IMR-90 (cell line): ENCODE measurements around the gene JMJD6. TPM values are rescaled to one million over a fixed set of nuclear protein-coding genes. Genes with fewer than 3 reads are reported as not detected.

Source experiments
- ATAC-seq: fragments of 200-7000 bp; cut with Tn5 transposase; 2 replicates; pipeline ENCODE4 v1.9.1; 2020; ENCODE audit warnings: low read depth, mild to moderate bottlenecking, moderate library complexity
- BruUV-seq: library from RNA; stranded (reverse); fragments of 400-500 nt; replicated peaks from 2 replicates; lab custom pipeline; 2021; lab: Mats Ljungman, UMichigan
- CTCF ChIA-PET: fragments of 300-600 bp; formaldehyde crosslinking; extraction: SDS; loops from one replicate; lab custom pipeline; 2021; ENCODE audit warnings: antibody characterized with exemption; lab: Yijun Ruan, JAX
- POLR2A ChIA-PET: fragments of 300-600 bp; sonication (Branson Sonifier 250); formaldehyde crosslinking; loops from one replicate; lab custom pipeline; 2022; ENCODE audit warnings: antibody characterized with exemption; ENCODE audit not compliant: unreplicated experiment; lab: Charles Lee
- DNase-seq: peaks from one replicate; pipeline ENCODE4 v3.0.0; 2013
- H2AFZ ChIP-seq: replicated peaks from 2 replicates; pipeline ENCODE3; 2013; ENCODE audit warnings: low read length, mild to moderate bottlenecking; ENCODE audit not compliant: poor library complexity
- H2AK5ac ChIP-seq: 2 replicates; pipeline ENCODE4 v1.6.1; 2013; ENCODE audit warnings: low read depth, low read length, inconsistent platforms
- H2AK9ac ChIP-seq: replicated peaks from 2 replicates; pipeline ENCODE3; 2013; ENCODE audit warnings: mild to moderate bottlenecking, low read depth, low read length, moderate library complexity; ENCODE audit not compliant: poor library complexity
- H2BK120ac ChIP-seq: 2 replicates; pipeline ENCODE4 v1.6.1; 2013; ENCODE audit warnings: low read depth, low read length, inconsistent platforms
- H2BK15ac ChIP-seq: 3 replicates; pipeline ENCODE4 v1.6.1; 2013; ENCODE audit warnings: low read depth, low read length, inconsistent platforms
- H2BK20ac ChIP-seq: 2 replicates; pipeline ENCODE4 v1.6.1; 2013; ENCODE audit warnings: low read depth, mild to moderate bottlenecking, inconsistent platforms, low read length, moderate library complexity
- H2BK5ac ChIP-seq: 2 replicates; pipeline ENCODE4 v1.6.1; 2013; ENCODE audit warnings: mild to moderate bottlenecking, low read depth, low read length, inconsistent platforms; ENCODE audit not compliant: poor library complexity, severe bottlenecking
- H3K14ac ChIP-seq: replicated peaks from 2 replicates; pipeline ENCODE4 v1.6.1; 2013; ENCODE audit warnings: low read depth, low read length, inconsistent platforms
- H3K18ac ChIP-seq: 2 replicates; pipeline ENCODE4 v1.6.1; 2013; ENCODE audit warnings: low read depth, low read length, control low read depth
- H3K23ac ChIP-seq: 2 replicates; pipeline ENCODE4 v1.6.1; 2013; ENCODE audit warnings: low read depth, low read length, inconsistent platforms
- H3K27ac ChIP-seq: 2 replicates; pipeline ENCODE4 v1.5.1; 2013; ENCODE audit warnings: mild to moderate bottlenecking, control low read depth, low read length; ENCODE audit not compliant: insufficient read depth
- H3K27me3 ChIP-seq: 2 replicates; pipeline ENCODE4 v1.6.1; 2013; ENCODE audit warnings: low read length; ENCODE audit not compliant: control insufficient read depth, insufficient read depth
- H3K36me3 ChIP-seq: 2 replicates; pipeline ENCODE4 v1.6.1; 2013; ENCODE audit warnings: low read length, mixed read lengths; ENCODE audit not compliant: control insufficient read depth, insufficient read depth
- H3K4ac ChIP-seq: 2 replicates; pipeline ENCODE4 v1.6.1; 2013; ENCODE audit warnings: low read depth, low read length, inconsistent platforms
- H3K4me1 ChIP-seq: 2 replicates; pipeline ENCODE4 v1.6.1; 2013; ENCODE audit warnings: low read length, mixed read lengths; ENCODE audit not compliant: control insufficient read depth, insufficient read depth
- H3K4me2 ChIP-seq: 2 replicates; pipeline ENCODE4 v1.6.1; 2013; ENCODE audit warnings: low read depth, mild to moderate bottlenecking, control low read depth, low read length, moderate library complexity
- H3K4me3 ChIP-seq: 2 replicates; pipeline ENCODE4 v1.5.1; 2013; ENCODE audit warnings: low read depth, mild to moderate bottlenecking, control low read depth, low read length, moderate library complexity; ENCODE audit not compliant: insufficient read depth
- H3K56ac ChIP-seq: 2 replicates; pipeline ENCODE4 v1.6.1; 2013; ENCODE audit warnings: low read length, inconsistent platforms; ENCODE audit not compliant: insufficient read depth; ENCODE audit errors: extremely low read depth
- H3K79me1 ChIP-seq, 2 experiments: 2 replicates each; pipeline ENCODE4 v1.6.1; 2013; ENCODE audit warnings: low read length in 2 of 2, inconsistent platforms in 1 of 2, low read depth in 1 of 2
- H3K9ac ChIP-seq: 2 replicates; pipeline ENCODE4 v1.6.1; 2013; ENCODE audit warnings: low read depth, low read length, control low read depth
- H3K9me1 ChIP-seq: 2 replicates; pipeline ENCODE4 v1.6.1; 2013; ENCODE audit warnings: low read length, inconsistent platforms; ENCODE audit not compliant: insufficient read depth
- H3K9me3 ChIP-seq: 2 replicates; pipeline ENCODE4 v1.6.1; 2013; ENCODE audit warnings: low read length; ENCODE audit not compliant: control insufficient read depth, insufficient read depth
- H4K20me1 ChIP-seq: 2 replicates; pipeline ENCODE4 v1.6.1; 2013; ENCODE audit warnings: low read length, inconsistent platforms; ENCODE audit not compliant: insufficient read depth
- H4K5ac ChIP-seq: 2 replicates; pipeline ENCODE4 v1.6.1; 2013; ENCODE audit warnings: mild to moderate bottlenecking, low read depth, low read length, control low read depth
- H4K8ac ChIP-seq, 2 experiments: 2 replicates each; pipeline ENCODE4 v1.6.1; 2013; ENCODE audit warnings: low read depth in 2 of 2, low read length in 2 of 2, control low read depth in 1 of 2, inconsistent platforms in 1 of 2
- H4K91ac ChIP-seq: 2 replicates; pipeline ENCODE4 v1.6.1; 2013; ENCODE audit warnings: low read depth, low read length, inconsistent platforms; ENCODE audit not compliant: insufficient read depth
- CHD1 ChIP-seq: IDR thresholded peaks from 2 replicates; pipeline ENCODE4 v1.6.1; 2012; ENCODE audit warnings: low read depth, low read length, improper control_type of control experiment
- MAFK ChIP-seq: IDR thresholded peaks from 2 replicates; pipeline ENCODE4 v1.6.1; 2012; ENCODE audit warnings: low read depth, low read length, improper control_type of control experiment
- MAZ ChIP-seq: IDR thresholded peaks from 2 replicates; pipeline ENCODE4 v1.6.1; 2012; ENCODE audit warnings: low read depth, mild to moderate bottlenecking, low read length, improper control_type of control experiment, moderate library complexity, borderline replicate concordance
- MXI1 ChIP-seq: IDR thresholded peaks from 2 replicates; pipeline ENCODE4 v1.6.1; 2012; ENCODE audit warnings: low read depth, mild to moderate bottlenecking, low read length, moderate library complexity, borderline replicate concordance
- NFE2L2 ChIP-seq: fragments of 150-350 bp; IDR thresholded peaks from 2 replicates; pipeline ENCODE4 v1.6.1; 2016; ENCODE audit warnings: low read depth, mild to moderate bottlenecking, low read length
- RCOR1 ChIP-seq: IDR thresholded peaks from 2 replicates; pipeline ENCODE4 v1.6.1; 2012; ENCODE audit warnings: mild to moderate bottlenecking, low read length, improper control_type of control experiment; ENCODE audit not compliant: insufficient replicate concordance
- SMC3 ChIP-seq: fragments of 150-350 bp; IDR thresholded peaks from 2 replicates; pipeline ENCODE4 v1.6.1; 2016; ENCODE audit warnings: low read depth, mild to moderate bottlenecking, antibody characterized with exemption, low read length, moderate library complexity
- WGBS, 2 experiments: methylation state at CpG; one replicate each; pipeline versions ENCODE4 v1.1.5 to v1.1.7; 2013; ENCODE audit warnings: missing lambda C conversion rate in 2 of 2; ENCODE audit not compliant: insufficient read length in 1 of 2; ENCODE audit errors: extremely low coverage in 2 of 2; 5-methylcytosine and 5-hydroxymethylcytosine counted together
- dilution Hi-C: fragments of 300-500 bp; cut with HindIII; formaldehyde crosslinking; loops from one replicate; pipeline ENCODE4 v1.14.3; 2018; ENCODE audit warnings: low sequenced_read_pairs; ENCODE audit not compliant: unreplicated experiment
- in situ Hi-C: fragments of 300-500 bp; cut with MboI; formaldehyde crosslinking; loops from 3 replicates; pipeline ENCODE4 v1.14.3; 2019; ENCODE audit warnings: low sequenced_read_pairs, inconsistent platforms, mixed read lengths
- intact Hi-C: fragments of 100-400 bp; cut with micrococcal nuclease; formaldehyde crosslinking; loops from 2 replicates; pipeline ENCODE4 v1.10.0; 2022
- polyA plus RNA-seq, 3 experiments: library from polyadenylated mRNA; depleted of rRNA; stranded (reverse); fragments of >200 nt; gene quantifications; 2 replicates each; pipeline ENCODE4 v1.2.3, GENCODE V29; 2012; ENCODE audit warnings: low replicate concordance in 1 of 3
- total RNA-seq: library from RNA; depleted of rRNA; stranded (reverse); fragments of >200 nt; gene quantifications from 2 replicates; pipeline ENCODE4 v1.2.3, GENCODE V29; 2012
- TF ChIP-seq, protein P1 (sequence below): fragments of 150-350 bp; IDR thresholded peaks from 2 replicates; pipeline ENCODE4 v1.6.1; 2017; ENCODE audit warnings: mild to moderate bottlenecking, antibody characterized with exemption, low read length, low read depth
- TF ChIP-seq, protein P2 (sequence below): conservative IDR thresholded peaks from 2 replicates; pipeline ENCODE4 v1.5.1; 2012; ENCODE audit warnings: mild to moderate bottlenecking, low read depth, low read length, improper control_type of control experiment
- TF ChIP-seq, protein P3 (sequence below): fragments of 150-350 bp; IDR thresholded peaks from 2 replicates; pipeline ENCODE4 v1.6.1; 2016; ENCODE audit warnings: low read depth, mild to moderate bottlenecking, low read length, moderate library complexity, borderline replicate concordance

Gene JMJD6
- total and polyA plus RNA-seq, 2 of the 4 experiments (the other 2 are of a cell fraction) = 24.4 to 33.7 TPM

DNA sequence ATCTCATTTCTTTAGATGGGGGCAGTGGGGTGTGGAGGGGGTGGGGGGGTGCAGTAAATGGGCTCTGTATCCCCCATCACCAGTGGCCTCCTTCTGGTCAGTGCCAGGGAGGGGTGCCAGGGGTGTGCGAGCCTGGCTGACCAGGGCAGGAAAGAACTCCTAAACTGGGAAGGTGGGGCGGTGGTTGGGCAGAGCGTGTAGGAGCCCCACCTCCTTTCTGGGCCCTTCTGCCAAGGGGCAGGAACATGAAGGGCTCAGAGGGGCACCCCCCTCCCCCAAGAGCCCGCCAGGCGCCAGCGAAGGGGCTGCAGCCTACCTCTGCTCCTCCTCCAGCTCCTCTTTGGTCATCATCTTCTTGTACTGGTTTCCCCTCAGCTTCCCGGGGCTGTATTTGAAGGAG lies 41.6 kb downstream of the JMJD6 start:
- DNase-seq (no peak), ATAC-seq (no peak)
- no TSS peak for BruUV-seq
- no peak overlapping the region for H2BK15ac ChIP-seq
- peaks cover 26% of the 10 kb centered on the region for H3K4me1 ChIP-seq
- no peak overlapping the region for H3K14ac ChIP-seq
- H3K9ac ChIP-seq = no peak overlapping the region
- H3K56ac ChIP-seq = no peak overlapping the region
- H3K27me3 ChIP-seq = no peaks in the 10 kb centered on the region
- intact Hi-C loops (loop anchor here (10.0 kb wide), 1 partner anchor 1920 kb away; no protein-coding TSS in a partner anchor), in situ Hi-C loops (no loop called here), dilution Hi-C loops (no loop called here)
- WGBS, 2 experiments = no CpG with 5 or more reads among the region's 7 CpGs
- H4K20me1 ChIP-seq = peaks cover 38% of the 10 kb centered on the region
- H3K79me1 ChIP-seq = peaks cover 5 to 74% of the 10 kb centered on the region in 2 experiments; a peak in 3 of 4 replicates
- peaks cover 49% of the 10 kb centered on the region for H3K36me3 ChIP-seq
- H3K18ac ChIP-seq = no peak overlapping the region
- H2BK5ac ChIP-seq = no peak overlapping the region
- no peak overlapping the region for H3K4ac ChIP-seq
- H2AFZ ChIP-seq = no peak overlapping the region
- no peak overlapping the region for H4K5ac ChIP-seq
- H2AK5ac ChIP-seq = no peak overlapping the region
- no peak overlapping the region for H3K23ac ChIP-seq
- H2BK20ac ChIP-seq = no peak overlapping the region
- H4K91ac ChIP-seq = no peak overlapping the region
- ChIA-PET CTCF (no interaction called here), POLR2A (interaction anchor here (0.5 kb wide), 1 partner anchor 118 kb away, joined by 3 read pairs; no protein-coding TSS in a partner anchor)
- H3K4me3 ChIP-seq = no peak overlapping the region
- peaks cover 10% of the 10 kb centered on the region for H3K9me1 ChIP-seq
- no peak overlapping the region for H2AK9ac ChIP-seq
- no peaks in the 10 kb centered on the region for H3K9me3 ChIP-seq
- H4K8ac ChIP-seq = no peak overlapping the region
- H3K27ac ChIP-seq = no peak overlapping the region
- H2BK120ac ChIP-seq = no peak overlapping the region
- TF ChIP-seq RCOR1 (no peak), SMC3 (no peak), NFE2L2 (no peak), CHD1 (no peak), MAFK (no peak), MAZ (no peak), MXI1 (no peak)
- TF ChIP-seq, protein P1, sequence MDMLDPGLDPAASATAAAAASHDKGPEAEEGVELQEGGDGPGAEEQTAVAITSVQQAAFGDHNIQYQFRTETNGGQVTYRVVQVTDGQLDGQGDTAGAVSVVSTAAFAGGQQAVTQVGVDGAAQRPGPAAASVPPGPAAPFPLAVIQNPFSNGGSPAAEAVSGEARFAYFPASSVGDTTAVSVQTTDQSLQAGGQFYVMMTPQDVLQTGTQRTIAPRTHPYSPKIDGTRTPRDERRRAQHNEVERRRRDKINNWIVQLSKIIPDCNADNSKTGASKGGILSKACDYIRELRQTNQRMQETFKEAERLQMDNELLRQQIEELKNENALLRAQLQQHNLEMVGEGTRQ = no peak
- TF ChIP-seq, protein P2, sequence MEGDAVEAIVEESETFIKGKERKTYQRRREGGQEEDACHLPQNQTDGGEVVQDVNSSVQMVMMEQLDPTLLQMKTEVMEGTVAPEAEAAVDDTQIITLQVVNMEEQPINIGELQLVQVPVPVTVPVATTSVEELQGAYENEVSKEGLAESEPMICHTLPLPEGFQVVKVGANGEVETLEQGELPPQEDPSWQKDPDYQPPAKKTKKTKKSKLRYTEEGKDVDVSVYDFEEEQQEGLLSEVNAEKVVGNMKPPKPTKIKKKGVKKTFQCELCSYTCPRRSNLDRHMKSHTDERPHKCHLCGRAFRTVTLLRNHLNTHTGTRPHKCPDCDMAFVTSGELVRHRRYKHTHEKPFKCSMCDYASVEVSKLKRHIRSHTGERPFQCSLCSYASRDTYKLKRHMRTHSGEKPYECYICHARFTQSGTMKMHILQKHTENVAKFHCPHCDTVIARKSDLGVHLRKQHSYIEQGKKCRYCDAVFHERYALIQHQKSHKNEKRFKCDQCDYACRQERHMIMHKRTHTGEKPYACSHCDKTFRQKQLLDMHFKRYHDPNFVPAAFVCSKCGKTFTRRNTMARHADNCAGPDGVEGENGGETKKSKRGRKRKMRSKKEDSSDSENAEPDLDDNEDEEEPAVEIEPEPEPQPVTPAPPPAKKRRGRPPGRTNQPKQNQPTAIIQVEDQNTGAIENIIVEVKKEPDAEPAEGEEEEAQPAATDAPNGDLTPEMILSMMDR = no peak
- TF ChIP-seq, protein P3, sequence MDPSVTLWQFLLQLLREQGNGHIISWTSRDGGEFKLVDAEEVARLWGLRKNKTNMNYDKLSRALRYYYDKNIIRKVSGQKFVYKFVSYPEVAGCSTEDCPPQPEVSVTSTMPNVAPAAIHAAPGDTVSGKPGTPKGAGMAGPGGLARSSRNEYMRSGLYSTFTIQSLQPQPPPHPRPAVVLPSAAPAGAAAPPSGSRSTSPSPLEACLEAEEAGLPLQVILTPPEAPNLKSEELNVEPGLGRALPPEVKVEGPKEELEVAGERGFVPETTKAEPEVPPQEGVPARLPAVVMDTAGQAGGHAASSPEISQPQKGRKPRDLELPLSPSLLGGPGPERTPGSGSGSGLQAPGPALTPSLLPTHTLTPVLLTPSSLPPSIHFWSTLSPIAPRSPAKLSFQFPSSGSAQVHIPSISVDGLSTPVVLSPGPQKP = no peak
- no peak overlapping the region for H3K4me2 ChIP-seq
